ENCODE measurements around the gene TNIK.

The TNIK gene

DNA sequence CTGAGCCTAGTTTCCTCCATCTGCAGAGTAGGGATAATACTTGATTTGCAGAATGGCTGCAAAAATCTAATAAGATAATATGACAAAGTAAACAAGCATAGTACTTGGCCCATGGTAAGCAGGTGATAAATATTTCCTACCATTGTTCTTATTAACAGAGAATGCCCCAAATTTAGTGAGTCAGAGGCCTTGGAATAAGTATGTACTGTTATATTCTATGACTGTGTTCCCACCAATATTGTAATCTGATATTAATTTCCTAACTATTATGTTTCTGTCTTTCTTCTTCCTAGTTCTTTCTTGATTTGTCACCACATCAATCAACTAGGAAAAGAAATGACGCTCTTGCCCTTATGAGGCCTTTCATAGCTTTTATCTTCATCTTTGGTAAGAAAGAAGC, 255.3 kb downstream of the TNIK start:
- H3K4me3 ChIP-seq (ENCODE audit: low read length): no peak overlapping the region
- DNase-seq (ENCODE audit: low read depth): no peak
- TF ChIP-seq CTCF (conservative IDR thresholded peaks at IDR 0.05; ENCODE audit: low read length): no peak

GRCh38 chr3:171201825-171202224, 258.4 kb downstream of the TNIK start:
- H3K4me3 ChIP-seq (ENCODE audit: low read length): no peak overlapping the region
- DNase-seq (ENCODE audit: low read depth): no peak
- TF ChIP-seq CTCF (conservative IDR thresholded peaks at IDR 0.05; ENCODE audit: low read length): no peak

DNA sequence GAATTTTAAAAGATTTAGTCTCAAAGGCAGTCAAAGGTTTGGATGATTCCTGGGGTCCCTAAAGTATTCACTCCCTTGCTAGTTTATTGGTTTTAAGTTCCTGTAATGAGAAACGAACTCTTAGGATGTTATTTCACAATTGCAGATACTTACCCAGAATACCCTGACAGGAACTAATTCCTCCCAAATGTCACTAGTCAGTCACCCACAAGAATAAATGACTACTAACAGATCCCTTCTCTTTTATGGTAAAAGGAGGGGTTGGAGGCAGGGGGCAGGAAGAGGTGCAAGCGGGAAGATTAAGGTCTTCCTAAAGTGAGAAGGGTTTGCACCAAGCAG, 259.5 kb downstream of the TNIK start:
- H3K4me3 ChIP-seq (ENCODE audit: low read length): no peak overlapping the region
- TF ChIP-seq CTCF (conservative IDR thresholded peaks at IDR 0.05; ENCODE audit: low read length): no peak
- no peak for DNase-seq (ENCODE audit: low read depth)

DNA sequence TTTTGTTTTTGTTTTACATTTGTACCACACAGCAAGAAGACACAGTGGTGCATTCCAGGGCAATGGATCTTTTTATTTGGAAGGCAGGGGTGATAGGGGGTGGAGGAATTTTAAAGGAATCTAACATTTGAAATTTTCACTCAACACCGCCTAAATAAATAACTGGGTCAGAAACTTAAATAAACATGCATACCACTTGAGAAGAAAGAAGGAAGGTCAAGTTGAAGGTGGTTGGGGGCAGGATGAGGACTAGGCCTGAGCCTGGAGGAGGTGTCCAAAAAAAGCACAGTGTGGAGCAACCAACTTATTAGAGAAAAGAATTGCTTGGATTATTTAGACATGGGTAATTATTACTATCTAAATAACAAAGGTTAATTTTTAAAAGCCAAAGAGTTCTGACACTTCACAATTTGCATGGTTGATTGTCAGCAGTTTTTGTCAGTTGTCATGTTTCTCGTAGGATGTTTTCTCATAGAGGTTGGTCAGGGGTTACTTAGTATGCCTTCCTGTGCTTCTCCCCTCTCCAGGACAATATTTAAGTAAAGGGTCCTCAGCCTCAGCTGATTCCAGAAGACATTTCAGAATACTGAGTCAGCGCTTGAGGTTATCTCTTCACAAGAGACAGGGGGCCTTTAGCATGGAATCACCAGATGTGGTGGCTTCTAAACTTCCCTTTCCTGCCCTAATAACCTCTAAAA, 260.0 kb downstream of the TNIK start:
- DNase-seq (ENCODE audit: low read depth): no peak
- TF ChIP-seq CTCF (conservative IDR thresholded peaks at IDR 0.05; ENCODE audit: low read length): no peak
- no peak overlapping the region for H3K4me3 ChIP-seq (ENCODE audit: low read length)

- H3K4me3 ChIP-seq (ENCODE audit: low read length): no peak overlapping the region
- no peak for DNase-seq (ENCODE audit: low read depth)
- TF ChIP-seq CTCF (conservative IDR thresholded peaks at IDR 0.05; ENCODE audit: low read length): no peak
Measured at GRCh38 chr3:171199473-171199829, 260.8 kb downstream of the TNIK start.

DNA sequence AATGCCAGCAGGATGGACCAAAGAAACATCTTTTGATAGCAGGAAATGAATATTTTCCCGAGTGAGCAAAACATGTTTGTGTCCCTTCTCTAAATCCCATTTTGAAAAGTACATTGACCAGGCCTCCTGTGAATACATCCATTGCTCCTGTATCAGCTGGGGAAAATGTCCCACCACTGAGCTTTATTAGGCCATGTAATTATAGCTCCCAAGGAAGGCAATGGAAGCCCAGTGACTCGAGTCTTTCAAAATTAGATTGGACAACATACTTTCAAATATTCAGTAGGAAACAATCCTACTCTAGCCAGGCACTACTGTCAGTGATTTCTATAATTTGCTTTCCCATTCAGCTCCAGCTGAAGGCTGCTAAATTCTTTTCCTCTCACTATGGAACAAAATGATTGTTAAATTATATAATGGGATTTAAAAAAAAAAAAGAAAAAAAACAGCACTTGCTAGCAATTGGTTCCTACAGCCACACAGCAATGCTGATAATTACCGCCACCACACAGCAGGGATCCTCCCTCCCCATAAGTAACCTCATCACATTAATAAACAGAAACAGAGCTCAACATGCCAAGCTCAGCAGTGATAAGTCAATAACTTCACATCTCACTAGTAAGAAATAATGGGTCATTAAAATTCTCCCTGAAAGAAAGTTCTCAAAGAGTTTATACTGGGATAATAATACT, 261.3 kb downstream of the TNIK start:
- no peak overlapping the region for H3K4me3 ChIP-seq (ENCODE audit: low read length)
- no peak for TF ChIP-seq CTCF (conservative IDR thresholded peaks at IDR 0.05; ENCODE audit: low read length)
- DNase-seq (ENCODE audit: low read depth): no peak

- TF ChIP-seq CTCF (conservative IDR thresholded peaks at IDR 0.05; ENCODE audit: low read length): no peak; the same call in 1 of the 2 replicates
- H3K4me3 ChIP-seq (ENCODE audit: low read length): no peak overlapping the region
- no peak for DNase-seq (ENCODE audit: low read depth)
Measured at GRCh38 chr3:171195686-171196085, 264.5 kb downstream of the TNIK start.
